ENCODE measurements around the gene UST. TPM values are rescaled to one million over a fixed set of nuclear protein-coding genes. Genes with fewer than 3 reads are reported as not detected.
A peak's percentile ranks its signal among the peaks of the same experiment; 100 is the strongest.

Gene UST
- total RNA-seq, 4 donors from 2014 or later = 4.8 to 9.0 (median 7.8) TPM

DNA sequence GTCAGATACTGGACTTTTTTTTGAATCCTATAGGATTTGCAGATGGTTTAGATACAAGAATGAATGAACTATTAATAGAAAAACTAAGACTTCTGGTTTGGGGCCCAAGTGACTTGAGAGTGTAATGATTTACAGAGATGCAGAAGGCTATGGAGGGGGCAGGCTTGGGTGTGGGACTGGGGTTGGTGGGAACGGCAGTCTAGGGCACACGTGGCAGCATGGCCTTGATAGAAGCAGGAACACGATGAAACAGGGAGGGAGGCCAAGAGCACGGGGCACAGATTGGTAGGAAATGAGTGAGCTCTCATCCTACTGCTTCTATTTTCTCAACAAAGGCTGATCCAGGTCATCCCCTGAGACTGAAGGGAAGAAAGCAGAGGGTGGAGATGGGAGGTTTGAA, 3.4 kb upstream of the UST start:
- DNase-seq = no peak
- H3K4me3 ChIP-seq = no peak overlapping the region
- no peaks in the 10 kb centered on the region for H3K9me3 ChIP-seq
- H3K27me3 ChIP-seq = peaks cover 25% of the 10 kb centered on the region
- in situ Hi-C loops (cut with MboI; ENCODE audit: low pct_ligation_motif_present in 1 of 4, low pct_unique_long_range_greater_than_20kb in 1 of 4, low sequenced_read_pairs in 3 of 4) (loop anchor here in 2 of 4 donors (10.0 kb wide), 2 partner anchors 201 to 211 kb away; no protein-coding TSS in a partner anchor), intact Hi-C loops (cut with DNase I; ENCODE audit: low total_unique reads) (loop anchor here (10.0 kb wide), 1 partner anchor 169 kb away; no protein-coding TSS in a partner anchor)
- H3K4me1 ChIP-seq = peaks cover 0 to 20% (median 16%) of the 10 kb centered on the region in 4 donors
- no peak for TF ChIP-seq CTCF (IDR thresholded peaks at IDR 0.05)
- TF ChIP-seq EP300 (IDR thresholded peaks at IDR 0.05; ENCODE audit: low read depth) = no peak
- TF ChIP-seq POLR2AphosphoS5 (IDR thresholded peaks at IDR 0.05) = no peak
- H3K36me3 ChIP-seq = no peaks in the 10 kb centered on the region
- no peak overlapping the region for H3K27ac ChIP-seq
- WGBS, 2 donors (ENCODE audit: low coverage in 1 of 2) = 72 to 75% methylated on average over 3 to 4 of the region's 4 CpGs

GRCh38 chr6:148745926-148746325, 904 bp upstream of the UST start:
- Histone ChIP-seq H3K27me3 (peaks cover 40% of the 10 kb centered on the region), H3K4me1 (peaks cover 3 to 22% (median 19%) of the 10 kb centered on the region in 4 donors), H3K27ac (peak overlapping the region; percentile 81 to 88 (median 86)), H3K36me3 (no peaks in the 10 kb centered on the region), H3K9me3 (no peaks in the 10 kb centered on the region), H3K4me3 (peak overlapping the region; percentile 15 to 64 (median 54))
- in situ Hi-C loops (cut with MboI; ENCODE audit: low pct_ligation_motif_present in 1 of 4, low pct_unique_long_range_greater_than_20kb in 1 of 4, low sequenced_read_pairs in 3 of 4) = loop anchor here in 2 of 4 donors (10.0 kb wide), 2 partner anchors 199 to 209 kb away; no protein-coding TSS in a partner anchor
- no peak for DNase-seq
- 0 to 36% methylated on average over 2 to 6 of the region's 6 CpGs for WGBS, 2 donors (ENCODE audit: low coverage in 1 of 2)
- intact Hi-C loops (cut with DNase I; ENCODE audit: low total_unique reads) = loop anchor here (5.0 to 10.0 kb wide), 2 partner anchors 171 to 201 kb away; no protein-coding TSS in a partner anchor
- TF ChIP-seq EP300 (IDR thresholded peaks at IDR 0.05; ENCODE audit: low read depth) (no peak), POLR2A (IDR thresholded peaks at IDR 0.05) (no peak), CTCF (IDR thresholded peaks at IDR 0.05) (no peak), POLR2AphosphoS5 (IDR thresholded peaks at IDR 0.05) (no peak)

DNA sequence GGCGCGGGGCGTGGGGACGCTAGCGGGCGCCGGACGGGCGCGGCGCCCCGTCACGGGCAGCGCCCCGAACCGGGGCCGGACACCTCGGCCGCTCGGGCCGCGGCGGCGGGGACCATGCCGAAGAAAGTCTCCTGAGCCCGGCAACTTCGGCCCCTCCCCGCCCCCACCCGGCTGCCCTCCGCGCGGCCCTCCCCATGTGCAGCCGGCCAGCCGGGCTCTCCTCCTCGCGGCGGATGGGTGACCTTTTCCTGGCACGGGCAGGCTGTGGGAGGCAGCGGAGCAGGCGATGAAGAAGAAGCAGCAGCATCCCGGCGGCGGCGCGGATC, 278 bp downstream of the UST start:
- in situ Hi-C loops (cut with MboI; ENCODE audit: low pct_ligation_motif_present in 1 of 4, low pct_unique_long_range_greater_than_20kb in 1 of 4, low sequenced_read_pairs in 3 of 4) = loop anchor here in 2 of 4 donors (10.0 kb wide), 2 partner anchors 198 to 208 kb away; no protein-coding TSS in a partner anchor
- H3K27me3 ChIP-seq = peaks cover 40% of the 10 kb centered on the region
- peaks cover 3 to 22% (median 19%) of the 10 kb centered on the region in 4 donors for H3K4me1 ChIP-seq
- H3K4me3 ChIP-seq = peak overlapping the region; percentile 46 to 95 (median 62)
- H3K27ac ChIP-seq = peak overlapping the region; percentile 81 to 88 (median 86)
- DNase-seq = peak; percentile 36
- WGBS, 2 donors (ENCODE audit: low coverage in 1 of 2) = no CpG with 5 or more reads among the region's 45 CpGs
- H3K36me3 ChIP-seq = no peaks in the 10 kb centered on the region
- TF ChIP-seq POLR2AphosphoS5 (IDR thresholded peaks at IDR 0.05) (no peak), CTCF (IDR thresholded peaks at IDR 0.05) (no peak), EP300 (IDR thresholded peaks at IDR 0.05; ENCODE audit: low read depth) (no peak), POLR2A (IDR thresholded peaks at IDR 0.05) (no peak)
- H3K9me3 ChIP-seq = no peaks in the 10 kb centered on the region
- intact Hi-C loops (cut with DNase I; ENCODE audit: low total_unique reads) = loop anchor here (5.0 to 10.0 kb wide), 2 partner anchors 172 to 200 kb away; no protein-coding TSS in a partner anchor

- no peaks in the 10 kb centered on the region for H3K36me3 ChIP-seq
- H3K9me3 ChIP-seq = no peaks in the 10 kb centered on the region
- in situ Hi-C loops (cut with MboI; ENCODE audit: low pct_ligation_motif_present in 1 of 4, low pct_unique_long_range_greater_than_20kb in 1 of 4, low sequenced_read_pairs in 3 of 4) (loop anchor here in 2 of 4 donors (10.0 kb wide), 2 partner anchors 197 to 207 kb away; no protein-coding TSS in a partner anchor), intact Hi-C loops (cut with DNase I; ENCODE audit: low total_unique reads) (loop anchor here (5.0 to 10.0 kb wide), 2 partner anchors 173 to 200 kb away; no protein-coding TSS in a partner anchor)
- H3K4me1 ChIP-seq = peaks cover 3 to 22% (median 19%) of the 10 kb centered on the region in 4 donors
- peak in 1 of 3 donors; percentile 10 for TF ChIP-seq POLR2AphosphoS5 (IDR thresholded peaks at IDR 0.05)
- TF ChIP-seq POLR2A (IDR thresholded peaks at IDR 0.05) = no peak
- peak; percentile 53 for DNase-seq
- peak overlapping the region; percentile 46 to 95 (median 62) for H3K4me3 ChIP-seq
- peaks cover 40% of the 10 kb centered on the region for H3K27me3 ChIP-seq
- 0% methylated on average over 34 of the region's 66 CpGs; no CpG with 5 or more reads in 1 of the 2 donors for WGBS, 2 donors (ENCODE audit: low coverage in 1 of 2)
- H3K27ac ChIP-seq = peak overlapping the region; percentile 81 to 88 (median 86)
Measured at GRCh38 chr6:148747471-148748165, 788 bp downstream of the UST start.
